ENCODE measurements around the gene KHSRP. TPM values are rescaled to one million over a fixed set of nuclear protein-coding genes. Genes with fewer than 3 reads are reported as not detected.
A peak's percentile ranks its signal among the peaks of the same experiment; 100 is the strongest.

Gene KHSRP, protein sequence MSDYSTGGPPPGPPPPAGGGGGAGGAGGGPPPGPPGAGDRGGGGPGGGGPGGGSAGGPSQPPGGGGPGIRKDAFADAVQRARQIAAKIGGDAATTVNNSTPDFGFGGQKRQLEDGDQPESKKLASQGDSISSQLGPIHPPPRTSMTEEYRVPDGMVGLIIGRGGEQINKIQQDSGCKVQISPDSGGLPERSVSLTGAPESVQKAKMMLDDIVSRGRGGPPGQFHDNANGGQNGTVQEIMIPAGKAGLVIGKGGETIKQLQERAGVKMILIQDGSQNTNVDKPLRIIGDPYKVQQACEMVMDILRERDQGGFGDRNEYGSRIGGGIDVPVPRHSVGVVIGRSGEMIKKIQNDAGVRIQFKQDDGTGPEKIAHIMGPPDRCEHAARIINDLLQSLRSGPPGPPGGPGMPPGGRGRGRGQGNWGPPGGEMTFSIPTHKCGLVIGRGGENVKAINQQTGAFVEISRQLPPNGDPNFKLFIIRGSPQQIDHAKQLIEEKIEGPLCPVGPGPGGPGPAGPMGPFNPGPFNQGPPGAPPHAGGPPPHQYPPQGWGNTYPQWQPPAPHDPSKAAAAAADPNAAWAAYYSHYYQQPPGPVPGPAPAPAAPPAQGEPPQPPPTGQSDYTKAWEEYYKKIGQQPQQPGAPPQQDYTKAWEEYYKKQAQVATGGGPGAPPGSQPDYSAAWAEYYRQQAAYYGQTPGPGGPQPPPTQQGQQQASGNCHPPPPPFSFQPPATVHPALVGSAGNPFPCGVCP
- 100 to 1,000 TPM in 2 of 9 donors, 10 to 100 TPM in 7; 58.2 to 122 (median 89.3) TPM for total RNA-seq
- polyA plus RNA-seq: 100 to 1,000 TPM in 1 of 2 donors, 10 to 100 TPM in 1; 53.9 to 118 TPM
- long read RNA-seq, donor 1, partial matches to known transcripts: 5 of 22 reads
- long read RNA-seq, donor 1, other reads (novel, unspliced or antisense): 14 of 22 reads
- long read RNA-seq, donor 2, partial matches to known transcripts: 0 of 13 reads
- long read RNA-seq, donor 2, other reads (novel, unspliced or antisense): 9 of 13 reads
- long read RNA-seq, donor 3, partial matches to known transcripts: 3 of 29 reads
- long read RNA-seq, donor 3, other reads (novel, unspliced or antisense): 22 of 29 reads

GRCh38 chr19:6424195-6424938, at the start of gene KHSRP:
TSS of gene KHSRP (minus strand) at chr19:6424811. CDS start at chr19:6424701, 110 bp downstream.
- Histone ChIP-seq H3K4me1 (peaks cover 0 to 41% (median 21%) of the 10 kb centered on the region in 12 donors), H3K27me3 (no peaks in the 10 kb centered on the region), H3K9me3 (no peaks in the 10 kb centered on the region), H3K4me3 (peak within 1 kb of the TSS; percentile 63 to 96 (median 78)), H3K27ac (peak within 1 kb of the TSS; percentile 59 to 89 (median 84)), H3K36me3 (peaks cover 0 to 30% (median 24%) of the 10 kb centered on the region in 9 donors)
- TF ChIP-seq, protein P1, sequence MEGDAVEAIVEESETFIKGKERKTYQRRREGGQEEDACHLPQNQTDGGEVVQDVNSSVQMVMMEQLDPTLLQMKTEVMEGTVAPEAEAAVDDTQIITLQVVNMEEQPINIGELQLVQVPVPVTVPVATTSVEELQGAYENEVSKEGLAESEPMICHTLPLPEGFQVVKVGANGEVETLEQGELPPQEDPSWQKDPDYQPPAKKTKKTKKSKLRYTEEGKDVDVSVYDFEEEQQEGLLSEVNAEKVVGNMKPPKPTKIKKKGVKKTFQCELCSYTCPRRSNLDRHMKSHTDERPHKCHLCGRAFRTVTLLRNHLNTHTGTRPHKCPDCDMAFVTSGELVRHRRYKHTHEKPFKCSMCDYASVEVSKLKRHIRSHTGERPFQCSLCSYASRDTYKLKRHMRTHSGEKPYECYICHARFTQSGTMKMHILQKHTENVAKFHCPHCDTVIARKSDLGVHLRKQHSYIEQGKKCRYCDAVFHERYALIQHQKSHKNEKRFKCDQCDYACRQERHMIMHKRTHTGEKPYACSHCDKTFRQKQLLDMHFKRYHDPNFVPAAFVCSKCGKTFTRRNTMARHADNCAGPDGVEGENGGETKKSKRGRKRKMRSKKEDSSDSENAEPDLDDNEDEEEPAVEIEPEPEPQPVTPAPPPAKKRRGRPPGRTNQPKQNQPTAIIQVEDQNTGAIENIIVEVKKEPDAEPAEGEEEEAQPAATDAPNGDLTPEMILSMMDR (IDR thresholded peaks at IDR 0.05): no peak
- TF ChIP-seq POLR2A (IDR thresholded peaks at IDR 0.05): peak; percentile 28 to 86
- ATAC-seq (no peak), DNase-seq (peak in 4 of 5 donors; percentile 44 to 70 (median 50))
- WGBS, 4 donors: 1 to 2% (median 1%) methylated on average over 23 to 114 of the region's 114 CpGs
- intact Hi-C loops (cut with DNase I): loop anchor here in 3 of 10 donors (2.0 to 5.0 kb wide), 3 partner anchors 32 to 52 kb away; partner anchors contain the start of genes ALKBH7 (in 3 of the 3) and GTF2F1 (in 1 of the 3)

DNA sequence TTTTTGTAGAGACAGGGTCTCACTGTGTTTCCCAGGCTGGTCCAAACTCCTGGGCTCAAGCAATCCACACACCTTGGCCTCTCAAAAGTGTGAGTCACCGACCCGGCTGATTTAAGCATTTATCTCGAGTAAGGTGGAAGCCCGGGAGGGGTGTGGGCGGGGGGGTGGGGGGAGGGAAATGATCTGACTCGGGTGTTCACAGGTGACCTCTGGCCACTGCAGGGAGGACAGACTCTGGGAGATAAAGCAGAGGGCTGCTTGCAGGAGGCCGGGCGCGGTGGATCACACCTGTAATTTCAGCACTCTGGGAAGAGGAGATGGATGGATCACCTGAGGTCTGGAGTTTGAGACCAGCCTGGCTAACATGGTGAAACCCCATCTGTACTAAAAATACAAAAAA, 49.0 kb upstream of the KHSRP start:
- no peak overlapping the region for H3K27ac ChIP-seq
- no peaks in the 10 kb centered on the region for H3K9me3 ChIP-seq
- H3K4me3 ChIP-seq: no peak overlapping the region
- 61 to 80% (median 65%) methylated on average over 9 of the region's 9 CpGs for WGBS, 4 donors
- DNase-seq (no peak), ATAC-seq (no peak)
- H3K36me3 ChIP-seq: peaks cover 0 to 26% (median 0%) of the 10 kb centered on the region in 9 donors
- peaks cover 15 to 38% (median 27%) of the 10 kb centered on the region in 9 donors for H3K27me3 ChIP-seq
- TF ChIP-seq, protein P1 (IDR thresholded peaks at IDR 0.05): no peak
- TF ChIP-seq POLR2A (IDR thresholded peaks at IDR 0.05): no peak
- intact Hi-C loops (cut with DNase I): no loop called here
- H3K4me1 ChIP-seq: peaks cover 0 to 18% (median 3%) of the 10 kb centered on the region in 12 donors

GRCh38 chr19:6472713-6473112, 48.1 kb upstream of the KHSRP start:
- H3K27me3 ChIP-seq: peaks cover 15 to 35% (median 26%) of the 10 kb centered on the region in 9 donors
- intact Hi-C loops (cut with DNase I): no loop called here

More at GRCh38 chr19:6472713-6473112, 48.1 kb upstream of the KHSRP start:
- DNase-seq (no peak), ATAC-seq (no peak)
- H3K27ac ChIP-seq: no peak overlapping the region
- no peaks in the 10 kb centered on the region for H3K9me3 ChIP-seq
- 42 to 74% (median 70%) methylated on average over 2 to 4 of the region's 4 CpGs for WGBS, 4 donors
- no peak overlapping the region for H3K4me3 ChIP-seq
- H3K4me1 ChIP-seq: peaks cover 0 to 18% (median 3%) of the 10 kb centered on the region in 12 donors
- peaks cover 0 to 26% (median 0%) of the 10 kb centered on the region in 9 donors for H3K36me3 ChIP-seq
- TF ChIP-seq POLR2A (IDR thresholded peaks at IDR 0.05): no peak
- TF ChIP-seq, protein P1 (IDR thresholded peaks at IDR 0.05): no peak
